HEK293T (cell line): Measurements from ENCODE around the gene HCAR1.
"Not testable (repeated sequence)": the region's sequence is repeated elsewhere in the genome, so short reads cannot be mapped to it uniquely, and the experiment has no call there.

ENCODE experiments used
- ELF4 ChIP-seq: fragments of 450-650 bp; IDR thresholded peaks from 2 replicates; pipeline ENCODE4 v1.6.1; 2017; ENCODE audit warnings: antibody characterized with exemption
- NFRKB ChIP-seq: fragments of 450-650 bp; IDR thresholded peaks from 2 replicates; pipeline ENCODE4 v1.6.1; 2016; ENCODE audit warnings: mild to moderate bottlenecking, moderate library complexity
- PKNOX1 ChIP-seq: fragments of 450-650 bp; IDR thresholded peaks from 2 replicates; pipeline ENCODE4 v1.6.1; 2016
- SP1 ChIP-seq: fragments of 450-650 bp; IDR thresholded peaks from 2 replicates; pipeline ENCODE4 v1.6.1; 2017

- not testable (repeated sequence) for TF ChIP-seq SP1, PKNOX1, ELF4, NFRKB
Measured at GRCh38 chr12:122713491-122714188, 17.0 kb downstream of the HCAR1 start.
